A549 (cell line): ENCODE measurements around the gene SLC5A10. TPM values are rescaled to one million over a fixed set of nuclear protein-coding genes. Genes with fewer than 3 reads are reported as not detected.

Source experiments
- ATAC-seq, 2 experiments: fragments of 200-7000 bp in 1 of 2; fragments of >200 bp in 1 of 2; cut with Nextera tagmentation in 1 of 2; cut with Tn5 transposase in 1 of 2; 3 replicates each; pipeline versions ENCODE4 v1.8.0 to v1.9.1; 2018 to 2020; ENCODE audit warnings: mild to moderate bottlenecking in 1 of 2, moderate library complexity in 1 of 2
- CTCF ChIA-PET: fragments of 300-600 bp; sonication (Branson Sonifier 250); formaldehyde crosslinking; extraction: SDS; loops from one replicate; lab custom pipeline; 2021; ENCODE audit warnings: antibody characterized with exemption, inconsistent platforms; lab: Yijun Ruan, JAX
- POLR2A ChIA-PET: fragments of 350-600 bp; formaldehyde crosslinking; extraction: SDS; loops from one replicate; lab custom pipeline; 2021; ENCODE audit warnings: antibody characterized with exemption, inconsistent platforms; lab: Yijun Ruan, JAX
- DNase-seq, 2 experiments: peaks; one replicate each; pipeline versions ENCODE4 v3.0.0 to v3.0.0-alpha.2; 2011 to 2016; ENCODE audit warnings: low read depth in 1 of 2, low spot score in 1 of 2
- FAIRE-seq: peaks from 2 replicates; lab custom pipeline; 2011; peaks lifted over from hg19 to GRCh38; lab: Jason Lieb, UNC
- H3K27ac ChIP-seq, 2 experiments: fragments of >200 bp; sonication (Bioruptor Twin); formaldehyde crosslinking; 3 replicates each; pipeline ENCODE4 v1.5.1; 2016 to 2017
- H3K4me1 ChIP-seq: fragments of >200 bp; sonication (Bioruptor Twin); formaldehyde crosslinking; 3 replicates; pipeline ENCODE4 v1.6.1; 2016
- H3K4me2 ChIP-seq: fragments of >200 bp; sonication (Bioruptor Twin); formaldehyde crosslinking; 3 replicates; pipeline ENCODE4 v1.6.1; 2016
- H3K4me3 ChIP-seq: fragments of >200 bp; sonication (Bioruptor Twin); formaldehyde crosslinking; 3 replicates; pipeline ENCODE4 v1.5.1; 2016
- H3K9me3 ChIP-seq: fragments of >200 bp; sonication (Bioruptor Twin); formaldehyde crosslinking; 3 replicates; pipeline ENCODE4 v1.6.1; 2016
- CHD4 ChIP-seq: fragments of 200-600 bp; sonication (generic); IDR thresholded peaks from 2 replicates; pipeline ENCODE4 v1.6.1; 2016; ENCODE audit warnings: antibody characterized with exemption, mild to moderate bottlenecking, borderline replicate concordance
- EHF ChIP-seq: fragments of 250-450 bp; sonication (Bioruptor Pico); IDR thresholded peaks from 2 replicates; pipeline ENCODE4 v1.5.0; 2020; ENCODE audit warnings: mild to moderate bottlenecking
- EHMT2 ChIP-seq: fragments of 200-600 bp; sonication (generic); IDR thresholded peaks from 2 replicates; pipeline ENCODE4 v1.6.1; 2016; ENCODE audit warnings: antibody characterized with exemption, low read depth, mild to moderate bottlenecking, moderate library complexity
- ESRRA ChIP-seq: fragments of 150-350 bp; IDR thresholded peaks from 2 replicates; pipeline ENCODE4 v1.6.1; 2014; ENCODE audit warnings: mild to moderate bottlenecking, low read length, borderline replicate concordance
- FOSL2 ChIP-seq, 2 experiments: fragments of 450-650 bp in 1 of 2; fragments of >200 bp in 1 of 2; sonication (Bioruptor Twin) in 1 of 2; formaldehyde crosslinking; IDR thresholded peaks; 2 replicates each; pipeline versions ENCODE4 v1.5.0 to v1.6.1; 2016 to 2020; ENCODE audit warnings: mild to moderate bottlenecking in 1 of 2, moderate library complexity in 1 of 2
- JUN ChIP-seq, 2 experiments: fragments of >200 bp; sonication (Bioruptor Twin); formaldehyde crosslinking; IDR thresholded peaks; 2 replicates in 1 of 2; 3 replicates in 1 of 2; pipeline ENCODE4 v1.6.1; 2016 to 2017
- KDM5A ChIP-seq: fragments of 200-600 bp; sonication (generic); IDR thresholded peaks from 2 replicates; pipeline ENCODE4 v1.6.1; 2016; ENCODE audit warnings: antibody characterized with exemption, mild to moderate bottlenecking
- MAZ ChIP-seq: fragments of 150-350 bp; IDR thresholded peaks from 2 replicates; pipeline ENCODE4 v1.6.1; 2014; ENCODE audit warnings: antibody characterized with exemption, low read depth, low read length, borderline replicate concordance
- NR3C1 ChIP-seq: fragments of >200 bp; sonication (Bioruptor Twin); formaldehyde crosslinking; IDR thresholded peaks from 3 replicates; pipeline ENCODE4 v1.6.1; 2017
- POLR2AphosphoS2 ChIP-seq: conservative IDR thresholded peaks from 2 replicates; pipeline ENCODE4 v1.6.1; 2012; ENCODE audit warnings: low read length, improper control_type of control experiment, inconsistent platforms
- SREBF2 ChIP-seq: fragments of 450-650 bp; IDR thresholded peaks from 2 replicates; pipeline ENCODE4 v1.6.1; 2014; ENCODE audit warnings: mild to moderate bottlenecking, moderate library complexity
- ZFP36 ChIP-seq: fragments of 450-650 bp; IDR thresholded peaks from 2 replicates; pipeline ENCODE4 v1.6.1; 2014; ENCODE audit warnings: borderline replicate concordance; ENCODE audit not compliant: partially characterized antibody
- ZNF302 ChIP-seq: fragments of 250-450 bp; sonication (Bioruptor Pico); IDR thresholded peaks from 2 replicates; pipeline ENCODE4 v1.9.0; 2021; ENCODE audit warnings: inconsistent platforms, mild to moderate bottlenecking, moderate library complexity
- ZSCAN20 ChIP-seq: fragments of 250-450 bp; sonication (Bioruptor Pico); IDR thresholded peaks from 2 replicates; pipeline ENCODE4 v1.8.0; 2022; ENCODE audit warnings: mild to moderate bottlenecking, moderate library complexity
- WGBS: methylation state at CpG from one replicate; pipeline ENCODE4 v1.1.6; 2017; ENCODE audit errors: missing lambda C conversion rate; 5-methylcytosine and 5-hydroxymethylcytosine counted together
- polyA plus RNA-seq, 4 experiments: library from polyadenylated mRNA; depleted of rRNA in 3 of 4; stranded (reverse); fragments of >200 nt; fragmentation: RNase III in 1 of 4; extraction: RNeasy Plus Mini Kit Qiagen cat#74134 plus additional on column Dnase treatment in 1 of 4; gene quantifications; 2 replicates in 3 of 4; 3 replicates in 1 of 4; pipeline ENCODE4 v1.2.3, GENCODE V29; 2011 to 2017
- TF ChIP-seq, protein P1 (sequence below): IDR thresholded peaks from 2 replicates; pipeline ENCODE4 v1.6.1; 2012
- TF ChIP-seq, protein P2 (sequence below): fragments of 150-350 bp; IDR thresholded peaks from 2 replicates; pipeline ENCODE4 v1.6.1; 2014; ENCODE audit warnings: low read depth, mild to moderate bottlenecking, low read length
- TF ChIP-seq, protein P3 (sequence below): fragments of 450-650 bp; IDR thresholded peaks from 2 replicates; pipeline ENCODE4 v1.6.1; 2014; ENCODE audit warnings: antibody characterized with exemption
- TF ChIP-seq, protein P4 (sequence below): fragments of 200-600 bp; sonication (generic); IDR thresholded peaks from 2 replicates; pipeline ENCODE4 v1.6.1; 2016; ENCODE audit warnings: antibody characterized with exemption, mild to moderate bottlenecking, moderate library complexity
- TF ChIP-seq, protein P5 (sequence below): fragments of >200 bp; sonication (Bioruptor Twin); formaldehyde crosslinking; IDR thresholded peaks from 2 replicates; pipeline ENCODE4 v1.6.1; 2016

Gene SLC5A10
- polyA plus RNA-seq, 2 of the 4 experiments (the other 2 are of a cell fraction), result 0.15 to 0.28 TPM

DNA sequence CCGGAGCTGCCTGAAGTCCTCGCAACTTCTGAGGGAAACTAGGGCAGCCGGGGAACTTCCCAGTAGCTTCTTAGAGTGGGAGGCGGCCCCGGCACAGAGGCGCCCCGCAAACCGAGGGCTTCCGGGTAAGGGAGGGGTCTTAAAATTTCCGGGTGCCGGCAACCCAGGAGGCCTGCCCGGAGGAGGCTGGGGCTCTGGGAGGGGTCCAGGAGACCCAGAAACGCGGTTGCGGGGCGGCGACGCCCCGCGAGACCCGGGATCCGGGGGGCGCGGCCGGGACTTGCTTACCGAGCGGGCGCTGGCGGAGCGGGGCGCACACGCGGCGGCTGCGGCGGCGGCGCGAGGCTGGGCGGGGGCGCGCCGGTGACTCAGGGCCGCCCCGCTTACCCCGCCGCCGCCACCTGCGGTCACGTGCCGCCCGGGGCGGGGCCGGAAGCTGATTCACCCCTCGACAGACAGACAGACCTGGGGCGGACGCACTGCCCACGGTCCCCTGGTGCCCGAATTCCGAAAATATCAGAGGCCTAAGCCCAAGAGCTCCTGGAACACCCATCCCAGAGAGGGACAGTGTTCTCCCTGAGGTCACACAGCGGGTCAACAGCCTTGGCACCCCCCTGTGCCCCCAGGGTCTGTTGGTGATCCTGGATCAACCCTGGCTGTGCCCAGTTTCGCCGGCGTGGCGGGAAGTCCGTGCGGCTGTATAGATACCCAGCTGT lies 52.6 kb downstream of the SLC5A10 start, which contains the start of gene FAM83G (continued):
- TF ChIP-seq, protein P1, sequence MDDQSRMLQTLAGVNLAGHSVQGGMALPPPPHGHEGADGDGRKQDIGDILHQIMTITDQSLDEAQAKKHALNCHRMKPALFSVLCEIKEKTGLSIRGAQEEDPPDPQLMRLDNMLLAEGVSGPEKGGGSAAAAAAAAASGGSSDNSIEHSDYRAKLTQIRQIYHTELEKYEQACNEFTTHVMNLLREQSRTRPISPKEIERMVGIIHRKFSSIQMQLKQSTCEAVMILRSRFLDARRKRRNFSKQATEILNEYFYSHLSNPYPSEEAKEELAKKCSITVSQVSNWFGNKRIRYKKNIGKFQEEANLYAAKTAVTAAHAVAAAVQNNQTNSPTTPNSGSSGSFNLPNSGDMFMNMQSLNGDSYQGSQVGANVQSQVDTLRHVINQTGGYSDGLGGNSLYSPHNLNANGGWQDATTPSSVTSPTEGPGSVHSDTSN, result no peak
- TF ChIP-seq KDM5A (no peak), ZFP36 (peak; percentile 98), JUN (IDR thresholded peaks at IDR 0.05) (peak; percentile 86 to 97)
- TF ChIP-seq, protein P2, sequence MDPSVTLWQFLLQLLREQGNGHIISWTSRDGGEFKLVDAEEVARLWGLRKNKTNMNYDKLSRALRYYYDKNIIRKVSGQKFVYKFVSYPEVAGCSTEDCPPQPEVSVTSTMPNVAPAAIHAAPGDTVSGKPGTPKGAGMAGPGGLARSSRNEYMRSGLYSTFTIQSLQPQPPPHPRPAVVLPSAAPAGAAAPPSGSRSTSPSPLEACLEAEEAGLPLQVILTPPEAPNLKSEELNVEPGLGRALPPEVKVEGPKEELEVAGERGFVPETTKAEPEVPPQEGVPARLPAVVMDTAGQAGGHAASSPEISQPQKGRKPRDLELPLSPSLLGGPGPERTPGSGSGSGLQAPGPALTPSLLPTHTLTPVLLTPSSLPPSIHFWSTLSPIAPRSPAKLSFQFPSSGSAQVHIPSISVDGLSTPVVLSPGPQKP, result no peak

DNA sequence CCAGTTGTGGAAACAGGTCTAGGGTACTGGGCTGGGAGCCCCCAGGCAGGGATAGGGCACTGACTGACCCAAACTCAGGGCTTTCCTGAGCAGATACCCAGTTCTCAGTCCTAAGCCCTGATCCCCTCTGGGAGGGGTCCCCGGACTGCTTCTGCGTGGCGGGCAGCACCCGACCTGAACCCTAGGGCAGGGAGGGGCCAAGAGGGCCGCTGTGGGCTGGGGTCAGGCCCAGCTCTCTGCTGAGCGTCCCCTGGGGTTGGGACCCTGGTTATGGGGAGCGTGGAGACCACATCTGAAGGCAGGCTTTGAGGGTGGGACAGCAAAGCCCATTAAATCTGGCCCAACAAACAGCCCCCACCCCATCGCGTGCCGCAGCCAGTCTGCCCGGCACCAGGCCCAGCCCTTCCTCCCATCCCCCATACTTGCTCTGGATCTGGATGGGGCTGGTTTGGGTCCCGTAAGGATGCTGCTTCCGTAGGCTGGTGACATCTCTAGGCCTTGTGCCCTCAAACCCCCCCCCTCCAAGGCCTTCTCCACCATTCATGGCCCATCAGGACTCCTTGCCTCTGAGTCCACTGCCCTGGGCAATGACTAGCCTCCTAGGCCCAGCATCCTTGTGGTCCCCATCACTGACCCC lies 53.3 kb downstream of the SLC5A10 start:
- POLR2A ChIA-PET, result interaction anchor here (1.1 to 1.7 kb wide), 3 partner anchors 10 to 44 kb away, joined by 4 read pairs; no protein-coding TSS in a partner anchor
- Histone ChIP-seq H3K4me2 (peak overlapping the region; percentile 93), H3K4me3 (peak overlapping the region; percentile 69), H3K27ac (peak overlapping the region; percentile 90 to 98), H3K9me3 (peaks cover 8% of the 10 kb centered on the region; the same call in 2 of the 3 replicates), H3K4me1 (peaks cover 41% of the 10 kb centered on the region)
- WGBS, result 90% methylated on average over 13 of the region's 13 CpGs
- ATAC-seq (no peak), DNase-seq (no peak), FAIRE-seq (no peak)
- no peak for TF ChIP-seq FOSL2 (IDR thresholded peaks at IDR 0.05)
- no peak for TF ChIP-seq FOSL2 (CRISPR knock-in tag; IDR thresholded peaks at IDR 0.05)
- TF ChIP-seq ESRRA, result no peak
- no peak for TF ChIP-seq ZFP36
- TF ChIP-seq MAZ, result no peak
- TF ChIP-seq EHMT2, result no peak
- no peak for TF ChIP-seq ZNF302 (CRISPR knock-in tag)
- TF ChIP-seq NR3C1, result no peak
- TF ChIP-seq CHD4, result no peak
- TF ChIP-seq POLR2AphosphoS2, result no peak
- no peak for TF ChIP-seq ZSCAN20 (CRISPR knock-in tag)
- TF ChIP-seq, protein P3, sequence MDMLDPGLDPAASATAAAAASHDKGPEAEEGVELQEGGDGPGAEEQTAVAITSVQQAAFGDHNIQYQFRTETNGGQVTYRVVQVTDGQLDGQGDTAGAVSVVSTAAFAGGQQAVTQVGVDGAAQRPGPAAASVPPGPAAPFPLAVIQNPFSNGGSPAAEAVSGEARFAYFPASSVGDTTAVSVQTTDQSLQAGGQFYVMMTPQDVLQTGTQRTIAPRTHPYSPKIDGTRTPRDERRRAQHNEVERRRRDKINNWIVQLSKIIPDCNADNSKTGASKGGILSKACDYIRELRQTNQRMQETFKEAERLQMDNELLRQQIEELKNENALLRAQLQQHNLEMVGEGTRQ, result no peak
- no peak for TF ChIP-seq SREBF2
- TF ChIP-seq, protein P4, sequence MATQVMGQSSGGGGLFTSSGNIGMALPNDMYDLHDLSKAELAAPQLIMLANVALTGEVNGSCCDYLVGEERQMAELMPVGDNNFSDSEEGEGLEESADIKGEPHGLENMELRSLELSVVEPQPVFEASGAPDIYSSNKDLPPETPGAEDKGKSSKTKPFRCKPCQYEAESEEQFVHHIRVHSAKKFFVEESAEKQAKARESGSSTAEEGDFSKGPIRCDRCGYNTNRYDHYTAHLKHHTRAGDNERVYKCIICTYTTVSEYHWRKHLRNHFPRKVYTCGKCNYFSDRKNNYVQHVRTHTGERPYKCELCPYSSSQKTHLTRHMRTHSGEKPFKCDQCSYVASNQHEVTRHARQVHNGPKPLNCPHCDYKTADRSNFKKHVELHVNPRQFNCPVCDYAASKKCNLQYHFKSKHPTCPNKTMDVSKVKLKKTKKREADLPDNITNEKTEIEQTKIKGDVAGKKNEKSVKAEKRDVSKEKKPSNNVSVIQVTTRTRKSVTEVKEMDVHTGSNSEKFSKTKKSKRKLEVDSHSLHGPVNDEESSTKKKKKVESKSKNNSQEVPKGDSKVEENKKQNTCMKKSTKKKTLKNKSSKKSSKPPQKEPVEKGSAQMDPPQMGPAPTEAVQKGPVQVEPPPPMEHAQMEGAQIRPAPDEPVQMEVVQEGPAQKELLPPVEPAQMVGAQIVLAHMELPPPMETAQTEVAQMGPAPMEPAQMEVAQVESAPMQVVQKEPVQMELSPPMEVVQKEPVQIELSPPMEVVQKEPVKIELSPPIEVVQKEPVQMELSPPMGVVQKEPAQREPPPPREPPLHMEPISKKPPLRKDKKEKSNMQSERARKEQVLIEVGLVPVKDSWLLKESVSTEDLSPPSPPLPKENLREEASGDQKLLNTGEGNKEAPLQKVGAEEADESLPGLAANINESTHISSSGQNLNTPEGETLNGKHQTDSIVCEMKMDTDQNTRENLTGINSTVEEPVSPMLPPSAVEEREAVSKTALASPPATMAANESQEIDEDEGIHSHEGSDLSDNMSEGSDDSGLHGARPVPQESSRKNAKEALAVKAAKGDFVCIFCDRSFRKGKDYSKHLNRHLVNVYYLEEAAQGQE, result no peak
- TF ChIP-seq, protein P5, sequence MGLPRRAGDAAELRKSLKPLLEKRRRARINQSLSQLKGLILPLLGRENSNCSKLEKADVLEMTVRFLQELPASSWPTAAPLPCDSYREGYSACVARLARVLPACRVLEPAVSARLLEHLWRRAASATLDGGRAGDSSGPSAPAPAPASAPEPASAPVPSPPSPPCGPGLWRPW, result no peak
- no peak for TF ChIP-seq EHF (CRISPR knock-in tag)
- CTCF ChIA-PET, result interaction anchor here (0.6 to 2.1 kb wide), 5 partner anchors 10 to 187 kb away, joined by 3 to 21 read pairs (median 5); no protein-coding TSS in a partner anchor
